Nephron progenitor cell (in vitro differentiated cells): Measurements from ENCODE around the gene GTF2F2.

ENCODE experiments used
- DNase-seq: peaks from one replicate; pipeline ENCODE4 v3.0.0; 2021
- H3K27ac Mint-ChIP-seq: 2 replicates; pipeline ENCODE4 v1.8.0; 2021; ENCODE audit warnings: mild to moderate bottlenecking, moderate library complexity, mixed read lengths
- H3K27me3 Mint-ChIP-seq: 2 replicates; pipeline ENCODE4 v1.8.0; 2021; ENCODE audit warnings: mild to moderate bottlenecking, low read depth, mixed read lengths; ENCODE audit not compliant: poor library complexity
- H3K36me3 Mint-ChIP-seq: 2 replicates; pipeline ENCODE4 v1.8.0; 2021; ENCODE audit warnings: low read depth, mixed read lengths
- H3K4me1 Mint-ChIP-seq: 2 replicates; pipeline ENCODE4 v1.8.0; 2021; ENCODE audit warnings: mixed read lengths
- H3K4me3 Mint-ChIP-seq: 2 replicates; pipeline ENCODE4 v1.8.0; 2021; ENCODE audit warnings: mild to moderate bottlenecking, moderate library complexity, mixed read lengths
- H3K9me3 Mint-ChIP-seq: 2 replicates; pipeline ENCODE4 v1.8.0; 2021; ENCODE audit warnings: mild to moderate bottlenecking, moderate library complexity, mixed read lengths
- CTCF ChIP-seq: fragments of 200-600 bp; sonication (generic); IDR thresholded peaks from 2 replicates; pipeline ENCODE4 v1.5.0; 2021; ENCODE audit warnings: antibody characterized with exemption

Gene GTF2F2

GRCh38 chr13:45119991-45120864 is at the start of gene GTF2F2:
TSS of gene GTF2F2 (plus strand) at chr13:45120510. CDS start at chr13:45120656, 146 bp downstream.
- peaks cover 8% of the 10 kb centered on the region for H3K36me3 Mint-ChIP-seq
- no peak within 1 kb of the TSS for H3K27ac Mint-ChIP-seq
- no peak for TF ChIP-seq CTCF
- no peaks in the 10 kb centered on the region for H3K9me3 Mint-ChIP-seq
- peaks cover 12% of the 10 kb centered on the region for H3K27me3 Mint-ChIP-seq
- peaks cover 7% of the 10 kb centered on the region for H3K4me1 Mint-ChIP-seq
- no peak within 1 kb of the TSS for H3K4me3 Mint-ChIP-seq
- peak; percentile 91 for DNase-seq

GRCh38 chr13:45073809-45074208 is 46.5 kb upstream of the GTF2F2 start:
- no peaks in the 10 kb centered on the region for H3K4me1 Mint-ChIP-seq
- H3K36me3 Mint-ChIP-seq = no peaks in the 10 kb centered on the region
- H3K27me3 Mint-ChIP-seq = peaks cover 8% of the 10 kb centered on the region
- no peak for TF ChIP-seq CTCF
- peaks cover 4% of the 10 kb centered on the region for H3K9me3 Mint-ChIP-seq
- DNase-seq = no peak
- no peak overlapping the region for H3K4me3 Mint-ChIP-seq
- H3K27ac Mint-ChIP-seq = no peak overlapping the region

- Mint-ChIP-seq H3K4me1 (no peaks in the 10 kb centered on the region), H3K36me3 (no peaks in the 10 kb centered on the region)
Observed at GRCh38 chr13:45074721-45075120, 45.6 kb upstream of the GTF2F2 start.

GRCh38 chr13:45078003-45078402 is 42.3 kb upstream of the GTF2F2 start:
- no peak overlapping the region for H3K27ac Mint-ChIP-seq

More at GRCh38 chr13:45074721-45075120, 45.6 kb upstream of the GTF2F2 start:
- Mint-ChIP-seq H3K4me3 (no peak overlapping the region), H3K9me3 (peaks cover 4% of the 10 kb centered on the region), H3K27me3 (peaks cover 8% of the 10 kb centered on the region), H3K27ac (no peak overlapping the region)
- DNase-seq = no peak
- TF ChIP-seq CTCF = no peak

DNA sequence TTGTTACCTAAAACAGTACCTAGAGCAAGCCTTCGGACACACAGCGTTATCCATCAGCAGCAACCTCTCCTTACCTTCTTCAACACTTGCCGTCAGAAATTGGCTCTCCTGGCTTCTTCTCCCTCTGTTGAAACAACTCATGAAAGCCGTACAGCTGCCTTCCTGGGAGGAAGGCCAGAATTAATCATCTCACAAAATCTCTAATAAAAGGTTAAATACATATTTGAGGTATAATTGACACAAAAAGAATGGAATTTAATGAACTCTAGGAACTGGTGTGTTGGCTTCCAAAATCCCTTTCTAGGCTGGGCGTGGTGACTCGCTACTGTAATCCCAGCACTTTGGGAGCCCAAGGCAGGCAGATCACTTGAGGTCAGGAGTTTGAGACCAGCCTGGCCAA is 37.3 kb upstream of the GTF2F2 start:
- peaks cover 23% of the 10 kb centered on the region for H3K27me3 Mint-ChIP-seq
- no peak for TF ChIP-seq CTCF

More at GRCh38 chr13:45078003-45078402, 42.3 kb upstream of the GTF2F2 start:
- peaks cover 4% of the 10 kb centered on the region for H3K9me3 Mint-ChIP-seq
- H3K4me1 Mint-ChIP-seq = peaks cover 7% of the 10 kb centered on the region
- no peak for TF ChIP-seq CTCF
- DNase-seq = no peak
- H3K36me3 Mint-ChIP-seq = no peaks in the 10 kb centered on the region
- H3K4me3 Mint-ChIP-seq = no peak overlapping the region
- H3K27me3 Mint-ChIP-seq = peaks cover 18% of the 10 kb centered on the region

DNA sequence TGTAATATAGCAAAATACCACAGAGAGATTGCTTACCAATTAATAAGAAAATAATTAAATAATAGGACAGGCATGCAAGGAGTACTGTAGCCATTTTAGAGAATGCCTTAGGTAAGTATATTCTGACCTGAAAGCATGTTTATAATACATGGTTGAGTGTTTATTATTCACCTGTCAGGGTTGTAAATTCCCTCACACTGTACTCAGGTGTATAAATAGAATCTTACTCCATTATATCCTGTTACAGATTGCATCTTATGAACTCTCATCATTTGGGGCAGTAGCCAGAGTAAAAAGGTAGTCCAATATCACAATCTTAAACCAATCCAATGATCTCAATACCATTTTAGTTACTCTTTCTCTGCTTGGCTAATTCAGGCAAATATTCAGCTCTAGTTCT is 35.8 kb upstream of the GTF2F2 start:
- Mint-ChIP-seq H3K27ac (no peak overlapping the region), H3K4me3 (no peak overlapping the region), H3K9me3 (no peaks in the 10 kb centered on the region), H3K27me3 (peaks cover 22% of the 10 kb centered on the region), H3K4me1 (peaks cover 8% of the 10 kb centered on the region), H3K36me3 (no peaks in the 10 kb centered on the region)
- TF ChIP-seq CTCF = no peak
- DNase-seq = no peak

More for the DNA sequence above, 37.3 kb upstream of the GTF2F2 start:
- Mint-ChIP-seq H3K36me3 (no peaks in the 10 kb centered on the region), H3K4me3 (no peak overlapping the region), H3K27ac (no peak overlapping the region), H3K9me3 (no peaks in the 10 kb centered on the region), H3K4me1 (peaks cover 8% of the 10 kb centered on the region)
- DNase-seq = no peak
